ENCODE data around the gene DNER. TPM values are rescaled to one million over a fixed set of nuclear protein-coding genes. Genes with fewer than 3 reads are reported as not detected.

Gene DNER
- total and polyA plus RNA-seq, 10 of the 15 experiments (the other 5 are each of a cell fraction or from before 2014, with no cell fraction given) = 0.04 to 0.08 (median 0.07) TPM; not detected in 7

DNA sequence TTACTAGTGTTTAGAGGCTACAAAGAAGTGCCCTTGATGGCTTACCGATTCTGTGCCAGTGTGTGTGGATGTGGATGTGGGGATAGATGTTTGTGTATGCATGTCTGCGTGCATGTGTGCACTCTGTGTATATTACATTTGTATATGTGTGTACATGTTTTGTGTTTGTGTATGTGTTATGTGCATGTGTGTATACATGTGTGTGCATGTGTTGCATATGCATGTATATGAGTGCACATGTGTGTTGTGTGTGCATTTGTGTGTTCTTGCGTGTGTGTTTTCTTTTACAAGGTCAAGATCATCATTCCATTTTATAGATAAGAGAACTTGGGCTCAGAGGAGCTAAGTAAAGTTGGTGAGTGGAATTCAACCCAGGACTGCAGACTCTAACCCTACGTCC, 226.1 kb downstream of the DNER start:
- H3K9ac ChIP-seq (ENCODE audit: control insufficient read depth, insufficient read depth, low read length) = no peak overlapping the region

DNA sequence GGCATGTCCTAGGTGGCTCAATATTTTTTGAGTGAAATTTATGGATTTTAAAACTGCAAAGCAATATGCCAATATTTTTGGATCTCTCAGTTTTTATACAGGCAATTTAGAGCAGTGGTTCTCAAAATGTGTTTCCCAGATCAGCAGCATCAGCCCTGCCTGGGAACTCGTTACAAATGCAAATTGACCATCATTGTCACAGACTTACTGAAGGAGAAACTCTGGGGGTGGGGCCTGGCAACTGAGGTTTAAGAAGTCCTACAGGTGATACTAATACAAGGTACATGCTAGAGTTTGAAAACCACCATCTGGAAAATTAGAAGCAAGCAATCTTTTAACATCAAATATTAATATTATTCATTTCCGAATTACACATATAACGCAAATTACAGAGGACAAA, 227.7 kb downstream of the DNER start:
- in situ Hi-C loops (cut with MboI) = no loop called here
- no peak for ATAC-seq
- no peak for DNase-seq (ENCODE audit: low read depth, low spot score)
- no peak overlapping the region for H3K9ac ChIP-seq (ENCODE audit: control insufficient read depth, insufficient read depth, low read length)
- RAD21 ChIA-PET (ENCODE audit: unreplicated experiment) = no interaction called here
- 1% methylated on average over 3 of the region's 3 CpGs for WGBS (ENCODE audit: insufficient coverage, insufficient replicate concordance, low lambda C conversion rate, missing lambda C conversion rate)
- no peak overlapping the region for H3K27ac ChIP-seq (ENCODE audit: control insufficient read depth, insufficient read depth)
- H3K4me1 ChIP-seq (ENCODE audit: control insufficient read depth, insufficient read depth, low read length) = no peaks in the 10 kb centered on the region
- no peak overlapping the region for H3K4me2 ChIP-seq (ENCODE audit: control insufficient read depth, insufficient read depth)
- H3K79me2 ChIP-seq (ENCODE audit: control insufficient read depth, insufficient read depth, low read length) = no peaks in the 10 kb centered on the region
- intact Hi-C loops (cut with micrococcal nuclease; ENCODE audit: unreplicated experiment) = no loop called here
- no peaks in the 10 kb centered on the region for H4K20me1 ChIP-seq (ENCODE audit: control insufficient read depth, insufficient read depth)
- no peak overlapping the region for H2AFZ ChIP-seq (ENCODE audit: control insufficient read depth, low read depth, low read length)
- SMC1A ChIA-PET (ENCODE audit: uncharacterized antibody, unreplicated experiment) = no interaction called here
- BruUV-seq (replicated peaks) = no TSS peak
- no peaks in the 10 kb centered on the region for H3K36me3 ChIP-seq (ENCODE audit: control insufficient read depth in 2 of 2, insufficient read depth in 2 of 2, low read length in 1 of 2)
- no peak overlapping the region for H3K4me3 ChIP-seq
- no peaks in the 10 kb centered on the region; a peak in 1 of 4 replicates for H3K27me3 ChIP-seq (replicated peaks in 1 of 2; ENCODE audit: control insufficient read depth in 2 of 2, insufficient read depth in 2 of 2, low read length in 1 of 2)
- H3K9me3 ChIP-seq (replicated peaks; ENCODE audit: control insufficient read depth, insufficient read depth, low read length) = no peaks in the 10 kb centered on the region
- CTCF ChIA-PET = no interaction called here
- POLR2A ChIA-PET = no interaction called here
- no peak for FAIRE-seq
- TF ChIP-seq EED (IDR thresholded peaks at IDR 0.05; ENCODE audit: low read depth) (no peak), STAT1 (conservative IDR thresholded peaks at IDR 0.05) (no peak), KAT2A (conservative IDR thresholded peaks at IDR 0.05; ENCODE audit: control insufficient read depth, low read depth, low read length) (no peak), ZNF384 (IDR thresholded peaks at IDR 0.05; ENCODE audit: borderline replicate concordance, low read depth, low read length) (no peak), MTA2 (IDR thresholded peaks at IDR 0.05; ENCODE audit: low read depth) (no peak), RAD51 (IDR thresholded peaks at IDR 0.05) (no peak)
- TF ChIP-seq, protein P1, sequence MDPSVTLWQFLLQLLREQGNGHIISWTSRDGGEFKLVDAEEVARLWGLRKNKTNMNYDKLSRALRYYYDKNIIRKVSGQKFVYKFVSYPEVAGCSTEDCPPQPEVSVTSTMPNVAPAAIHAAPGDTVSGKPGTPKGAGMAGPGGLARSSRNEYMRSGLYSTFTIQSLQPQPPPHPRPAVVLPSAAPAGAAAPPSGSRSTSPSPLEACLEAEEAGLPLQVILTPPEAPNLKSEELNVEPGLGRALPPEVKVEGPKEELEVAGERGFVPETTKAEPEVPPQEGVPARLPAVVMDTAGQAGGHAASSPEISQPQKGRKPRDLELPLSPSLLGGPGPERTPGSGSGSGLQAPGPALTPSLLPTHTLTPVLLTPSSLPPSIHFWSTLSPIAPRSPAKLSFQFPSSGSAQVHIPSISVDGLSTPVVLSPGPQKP (IDR thresholded peaks at IDR 0.05; ENCODE audit: low read depth, low read length) = no peak
- TF ChIP-seq, protein P2, sequence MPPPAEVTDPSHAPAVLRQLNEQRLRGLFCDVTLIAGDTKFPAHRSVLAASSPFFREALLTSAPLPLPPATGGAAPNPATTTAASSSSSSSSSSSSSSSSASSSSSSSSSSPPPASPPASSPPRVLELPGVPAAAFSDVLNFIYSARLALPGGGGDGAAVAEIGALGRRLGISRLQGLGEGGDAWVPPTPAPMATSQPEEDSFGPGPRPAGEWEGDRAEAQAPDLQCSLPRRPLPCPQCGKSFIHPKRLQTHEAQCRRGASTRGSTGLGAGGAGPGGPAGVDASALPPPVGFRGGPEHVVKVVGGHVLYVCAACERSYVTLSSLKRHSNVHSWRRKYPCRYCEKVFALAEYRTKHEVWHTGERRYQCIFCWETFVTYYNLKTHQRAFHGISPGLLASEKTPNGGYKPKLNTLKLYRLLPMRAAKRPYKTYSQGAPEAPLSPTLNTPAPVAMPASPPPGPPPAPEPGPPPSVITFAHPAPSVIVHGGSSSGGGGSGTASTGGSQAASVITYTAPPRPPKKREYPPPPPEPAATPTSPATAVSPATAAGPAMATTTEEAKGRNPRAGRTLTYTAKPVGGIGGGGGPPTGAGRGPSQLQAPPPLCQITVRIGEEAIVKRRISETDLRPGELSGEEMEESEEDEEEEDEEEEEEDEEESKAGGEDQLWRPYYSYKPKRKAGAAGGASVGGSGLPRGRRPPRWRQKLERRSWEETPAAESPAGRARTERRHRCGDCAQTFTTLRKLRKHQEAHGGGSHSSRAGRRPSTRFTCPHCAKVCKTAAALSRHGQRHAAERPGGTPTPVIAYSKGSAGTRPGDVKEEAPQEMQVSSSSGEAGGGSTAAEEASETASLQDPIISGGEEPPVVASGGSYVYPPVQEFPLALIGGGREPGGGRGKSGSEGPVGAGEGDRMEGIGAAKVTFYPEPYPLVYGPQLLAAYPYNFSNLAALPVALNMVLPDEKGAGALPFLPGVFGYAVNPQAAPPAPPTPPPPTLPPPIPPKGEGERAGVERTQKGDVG (CRISPR knock-in tag; IDR thresholded peaks at IDR 0.05) = no peak
- TF ChIP-seq, protein P3, sequence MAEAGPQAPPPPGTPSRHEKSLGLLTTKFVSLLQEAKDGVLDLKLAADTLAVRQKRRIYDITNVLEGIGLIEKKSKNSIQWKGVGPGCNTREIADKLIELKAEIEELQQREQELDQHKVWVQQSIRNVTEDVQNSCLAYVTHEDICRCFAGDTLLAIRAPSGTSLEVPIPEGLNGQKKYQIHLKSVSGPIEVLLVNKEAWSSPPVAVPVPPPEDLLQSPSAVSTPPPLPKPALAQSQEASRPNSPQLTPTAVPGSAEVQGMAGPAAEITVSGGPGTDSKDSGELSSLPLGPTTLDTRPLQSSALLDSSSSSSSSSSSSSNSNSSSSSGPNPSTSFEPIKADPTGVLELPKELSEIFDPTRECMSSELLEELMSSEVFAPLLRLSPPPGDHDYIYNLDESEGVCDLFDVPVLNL (IDR thresholded peaks at IDR 0.05; ENCODE audit: low read depth, low read length) = no peak
- TF ChIP-seq, protein P4, sequence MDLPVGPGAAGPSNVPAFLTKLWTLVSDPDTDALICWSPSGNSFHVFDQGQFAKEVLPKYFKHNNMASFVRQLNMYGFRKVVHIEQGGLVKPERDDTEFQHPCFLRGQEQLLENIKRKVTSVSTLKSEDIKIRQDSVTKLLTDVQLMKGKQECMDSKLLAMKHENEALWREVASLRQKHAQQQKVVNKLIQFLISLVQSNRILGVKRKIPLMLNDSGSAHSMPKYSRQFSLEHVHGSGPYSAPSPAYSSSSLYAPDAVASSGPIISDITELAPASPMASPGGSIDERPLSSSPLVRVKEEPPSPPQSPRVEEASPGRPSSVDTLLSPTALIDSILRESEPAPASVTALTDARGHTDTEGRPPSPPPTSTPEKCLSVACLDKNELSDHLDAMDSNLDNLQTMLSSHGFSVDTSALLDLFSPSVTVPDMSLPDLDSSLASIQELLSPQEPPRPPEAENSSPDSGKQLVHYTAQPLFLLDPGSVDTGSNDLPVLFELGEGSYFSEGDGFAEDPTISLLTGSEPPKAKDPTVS (IDR thresholded peaks at IDR 0.05; ENCODE audit: low read depth, low read length) = no peak

More for the DNA sequence above, 226.1 kb downstream of the DNER start:
- RAD21 ChIA-PET (ENCODE audit: unreplicated experiment) = no interaction called here
- Histone ChIP-seq H3K9me3 (replicated peaks; ENCODE audit: control insufficient read depth, insufficient read depth, low read length) (no peaks in the 10 kb centered on the region), H3K4me3 (no peak overlapping the region), H3K27me3 (replicated peaks in 1 of 2; ENCODE audit: control insufficient read depth in 2 of 2, insufficient read depth in 2 of 2, low read length in 1 of 2) (no peaks in the 10 kb centered on the region; a peak in 1 of 4 replicates), H4K20me1 (ENCODE audit: control insufficient read depth, insufficient read depth) (no peaks in the 10 kb centered on the region), H3K4me2 (ENCODE audit: control insufficient read depth, insufficient read depth) (no peak overlapping the region), H2AFZ (ENCODE audit: control insufficient read depth, low read depth, low read length) (no peak overlapping the region), H3K27ac (ENCODE audit: control insufficient read depth, insufficient read depth) (no peak overlapping the region), H3K4me1 (ENCODE audit: control insufficient read depth, insufficient read depth, low read length) (no peaks in the 10 kb centered on the region), H3K79me2 (ENCODE audit: control insufficient read depth, insufficient read depth, low read length) (no peaks in the 10 kb centered on the region), H3K36me3 (ENCODE audit: control insufficient read depth in 2 of 2, insufficient read depth in 2 of 2, low read length in 1 of 2) (no peaks in the 10 kb centered on the region)
- CTCF ChIA-PET = no interaction called here
- POLR2A ChIA-PET = no interaction called here
- no peak for TF ChIP-seq IKZF1 (conservative IDR thresholded peaks at IDR 0.05)
- in situ Hi-C loops (cut with MboI) = no loop called here
- no peak for FAIRE-seq
- DNase-seq (ENCODE audit: low read depth, low spot score) = no peak
- no peak for ATAC-seq
- SMC1A ChIA-PET (ENCODE audit: uncharacterized antibody, unreplicated experiment) = no interaction called here
- intact Hi-C loops (cut with micrococcal nuclease; ENCODE audit: unreplicated experiment) = no loop called here
- 4% methylated on average over 4 of the region's 4 CpGs for WGBS (ENCODE audit: insufficient coverage, insufficient replicate concordance, low lambda C conversion rate, missing lambda C conversion rate)
- no TSS peak for BruUV-seq (replicated peaks)
